ENCODE data around the gene AKT3.
"Not testable (repeated sequence)": the region's sequence is repeated elsewhere in the genome, so short reads cannot be mapped to it uniquely, and the experiment has no call there.

AKT3 gene

DNA sequence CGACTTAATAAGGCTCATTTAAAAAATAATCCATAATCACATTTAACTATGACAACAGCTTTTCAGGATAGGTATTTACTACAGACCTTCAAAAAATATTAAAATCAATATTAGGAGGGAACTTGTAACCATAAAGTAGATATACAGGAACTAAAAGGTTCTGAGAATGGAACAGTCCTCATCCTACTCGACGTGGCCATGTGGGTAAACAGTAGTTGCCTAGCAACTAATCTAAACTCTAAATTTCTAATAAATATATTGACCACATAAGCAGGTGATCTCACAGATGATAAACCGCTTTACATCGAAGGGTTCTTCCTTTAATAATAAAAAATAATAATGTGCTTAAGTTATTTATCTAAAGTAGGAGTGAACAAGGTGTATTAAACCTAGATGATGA, 7.9 kb downstream of the AKT3 start:
- no peak for DNase-seq (ENCODE audit: low read depth in 2 of 2)

DNA sequence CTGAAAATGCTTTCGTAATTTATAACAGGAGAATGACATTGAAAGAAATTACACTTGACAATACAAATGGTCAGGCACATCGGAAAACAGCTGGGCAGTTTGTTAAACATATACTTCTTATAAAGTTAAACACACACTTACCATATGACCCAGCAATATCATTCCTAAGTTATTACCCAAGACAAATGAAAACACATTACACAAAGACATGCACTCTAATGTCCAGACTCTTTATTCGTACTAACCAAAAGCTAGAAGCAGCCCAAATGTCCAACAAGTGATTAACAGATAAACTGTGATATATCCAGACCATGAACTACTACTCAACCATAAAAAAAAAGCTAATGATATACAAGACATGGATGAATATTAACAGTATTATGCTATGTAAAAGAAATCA, 8.5 kb downstream of the AKT3 start:
- no peak for DNase-seq (ENCODE audit: low read depth in 2 of 2)

DNA sequence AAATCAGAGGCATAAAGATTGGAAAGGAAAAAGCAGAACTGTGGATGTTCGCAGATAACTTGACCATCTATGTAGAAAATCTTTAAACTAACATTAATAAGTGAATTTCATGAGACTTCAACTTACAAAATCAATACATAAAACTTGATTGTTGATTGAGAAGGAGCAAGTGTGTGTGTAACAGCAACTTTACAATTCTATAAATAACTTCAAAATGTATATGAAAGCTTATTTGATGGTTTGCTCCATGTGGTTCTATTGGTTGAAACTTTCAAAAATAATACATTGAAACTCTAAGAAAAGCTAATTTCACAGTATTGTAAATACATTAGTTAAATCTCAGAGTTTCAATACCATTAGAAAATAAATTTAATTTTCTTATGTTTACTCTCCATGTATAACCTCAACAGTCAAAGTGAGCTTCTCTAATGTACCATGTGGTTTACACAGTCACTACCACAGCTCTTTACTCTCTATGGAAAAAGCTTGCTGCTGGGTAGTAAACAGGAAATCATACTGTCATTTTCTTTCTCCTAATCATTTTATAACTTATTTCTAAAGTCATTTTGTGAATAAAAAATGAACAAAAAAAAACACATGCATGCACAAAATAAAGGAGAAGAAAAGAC, 12.0 kb downstream of the AKT3 start:
- no peak for DNase-seq (ENCODE audit: low read depth in 2 of 2)

GRCh38 chr1:243834130-243834529, 15.9 kb downstream of the AKT3 start:
- DNase-seq (ENCODE audit: low read depth in 2 of 2): no peak

DNA sequence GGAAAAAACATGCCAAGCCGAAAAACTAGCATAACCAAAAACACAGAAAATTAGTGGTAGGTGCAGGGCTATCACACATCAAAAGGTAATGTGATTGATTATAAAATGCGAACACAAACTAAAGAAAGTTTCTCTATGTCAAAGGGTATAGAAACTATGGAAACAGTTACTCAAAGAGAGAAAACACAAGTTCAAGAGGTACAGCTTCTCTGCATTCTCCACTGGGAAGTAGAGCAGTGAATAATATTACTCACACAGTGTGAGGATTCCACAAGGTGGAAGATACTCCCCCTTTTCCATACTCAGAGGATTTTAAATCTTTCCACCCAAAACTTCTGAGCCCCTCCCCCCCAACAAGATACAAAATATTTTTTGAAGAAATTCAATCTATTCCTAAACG, 18.6 kb downstream of the AKT3 start:
- no peak for DNase-seq (ENCODE audit: low read depth in 2 of 2)

GRCh38 chr1:243827206-243827605, 22.8 kb downstream of the AKT3 start:
- no peak for DNase-seq (ENCODE audit: low read depth in 2 of 2)

DNA sequence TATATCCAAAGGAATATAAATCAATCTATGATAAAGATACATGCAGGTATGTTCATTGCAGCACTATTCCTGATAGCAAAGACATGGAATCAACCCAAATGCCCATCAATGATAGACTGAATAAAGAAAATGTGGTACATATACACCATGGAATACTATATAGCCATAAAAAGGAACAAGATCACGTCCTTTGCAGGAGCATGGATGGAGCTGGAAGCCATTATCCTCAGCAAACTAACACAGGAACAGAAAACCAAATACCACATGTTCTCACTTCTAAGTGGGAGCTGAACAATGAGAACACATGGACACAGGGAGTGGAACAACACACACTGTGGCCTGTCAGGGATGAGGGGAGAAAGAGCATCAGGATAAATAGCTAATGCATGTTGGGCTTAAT, 25.1 kb downstream of the AKT3 start:
- not testable (repeated sequence) for DNase-seq (ENCODE audit: low read depth in 2 of 2)

- no peak for DNase-seq (ENCODE audit: low read depth in 2 of 2)
Observed at GRCh38 chr1:243821177-243821680, 28.8 kb downstream of the AKT3 start.

DNA sequence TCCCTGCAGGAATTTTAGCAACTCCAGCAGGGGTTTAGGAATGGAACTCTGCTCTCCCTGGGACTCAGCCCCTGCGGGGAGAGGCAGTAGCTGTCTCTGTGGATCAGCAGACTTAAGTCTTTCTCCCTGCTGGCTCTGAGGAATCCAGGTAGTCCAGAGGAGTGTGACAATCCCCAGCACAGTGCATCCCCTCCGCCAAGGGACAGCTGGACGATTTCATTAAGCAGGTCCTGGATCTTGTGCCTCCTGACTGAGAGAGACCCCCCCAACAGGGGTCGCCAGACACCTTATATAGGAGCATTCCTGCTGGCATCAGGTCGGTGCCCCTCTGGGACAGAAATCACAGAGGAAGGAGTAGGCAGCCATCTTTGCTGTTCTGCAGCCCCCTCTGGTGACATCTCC, 30.6 kb downstream of the AKT3 start:
- DNase-seq (ENCODE audit: low read depth in 2 of 2): no peak

DNA sequence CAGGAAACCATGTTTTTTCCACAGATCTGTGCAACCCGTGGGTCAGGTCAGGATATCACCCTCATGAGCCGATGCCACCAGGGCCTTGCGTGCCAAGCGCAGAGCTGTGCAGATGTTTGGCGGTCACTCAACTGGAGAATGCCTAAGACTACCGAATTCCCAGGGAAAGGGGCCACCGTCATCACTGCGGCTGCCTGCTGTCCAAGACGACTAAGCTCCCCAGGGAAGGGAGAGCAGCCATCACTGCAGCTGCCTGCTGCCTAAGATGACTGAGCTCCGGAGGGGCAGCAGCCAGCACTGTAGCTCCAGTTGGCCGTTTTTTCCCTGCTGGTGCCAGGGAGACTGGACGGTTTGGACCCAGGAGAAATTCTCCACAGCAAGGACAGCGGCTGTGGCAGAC, 31.1 kb downstream of the AKT3 start:
- DNase-seq (ENCODE audit: low read depth in 2 of 2): no peak

DNA sequence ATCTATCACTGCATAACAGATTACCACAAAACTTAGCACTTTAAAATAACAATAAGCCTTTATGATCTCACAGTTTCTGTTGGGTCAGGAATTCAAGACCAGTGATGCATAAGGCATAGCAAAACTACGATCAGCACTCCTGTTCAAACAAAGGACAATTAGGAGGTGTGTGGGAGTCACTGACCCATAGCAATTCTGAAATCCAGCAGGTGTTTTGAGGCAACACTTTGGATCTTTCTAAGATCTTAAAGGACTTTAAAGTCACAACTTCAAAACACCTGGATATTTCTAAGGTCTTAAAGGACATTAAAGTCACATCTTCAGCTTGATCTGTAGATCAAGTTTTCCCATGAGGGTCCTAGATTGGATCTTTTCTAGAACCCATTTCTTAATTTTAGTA, 35.3 kb downstream of the AKT3 start:
- DNase-seq (ENCODE audit: low read depth in 2 of 2): no peak

- DNase-seq (ENCODE audit: low read depth in 2 of 2): not testable (repeated sequence)
Observed at GRCh38 chr1:243807346-243807745, 42.7 kb downstream of the AKT3 start.

DNA sequence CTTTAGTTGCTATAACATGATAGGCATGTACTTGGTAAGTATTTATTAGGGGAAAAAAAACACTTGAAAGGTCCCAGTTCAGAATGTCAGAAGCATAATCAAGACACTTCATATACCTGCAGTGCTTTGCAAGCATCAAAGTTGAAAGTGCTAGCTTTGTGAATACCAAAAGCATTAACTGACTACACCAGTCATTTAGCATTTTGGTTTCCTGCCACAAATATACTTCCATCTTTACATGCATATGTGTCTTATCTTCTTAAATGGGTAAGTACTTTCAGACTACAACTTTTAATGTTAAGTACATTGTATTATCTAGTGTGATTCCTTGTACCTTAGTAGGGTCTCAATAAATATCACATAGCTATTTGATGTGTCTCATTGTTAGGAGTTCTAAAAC, 43.7 kb downstream of the AKT3 start:
- no peak for DNase-seq (ENCODE audit: low read depth in 2 of 2)

GRCh38 chr1:243802736-243803135, 47.3 kb downstream of the AKT3 start:
- DNase-seq (ENCODE audit: low read depth in 2 of 2): no peak

DNA sequence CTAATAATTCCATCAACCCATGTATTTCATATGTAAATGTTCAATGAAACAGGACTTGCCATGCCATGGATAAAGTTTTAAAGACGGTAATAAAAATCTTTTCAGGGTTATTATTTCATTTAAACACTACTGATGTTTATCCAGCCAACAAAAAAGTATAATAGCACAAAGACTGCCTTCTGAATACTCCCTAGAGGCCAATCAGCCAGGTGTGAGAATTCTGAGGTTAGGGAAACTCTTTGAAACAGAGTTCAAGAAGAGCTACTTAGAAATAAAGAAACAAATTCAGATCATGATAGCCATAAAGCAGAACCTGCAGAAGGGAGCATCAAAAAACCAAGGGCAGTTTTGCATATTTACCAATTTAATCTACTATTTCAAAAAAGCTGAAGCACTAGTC, 48.7 kb downstream of the AKT3 start:
- no peak for DNase-seq (ENCODE audit: low read depth in 2 of 2)

- DNase-seq (ENCODE audit: low read depth in 2 of 2): no peak
Observed at GRCh38 chr1:243799908-243800307, 50.1 kb downstream of the AKT3 start.

- no peak for DNase-seq (ENCODE audit: low read depth in 2 of 2)
Observed at GRCh38 chr1:243798726-243799125, 51.3 kb downstream of the AKT3 start.

- DNase-seq (ENCODE audit: low read depth in 2 of 2): no peak
Observed at GRCh38 chr1:243796016-243796415, 54.0 kb downstream of the AKT3 start.

GRCh38 chr1:243793298-243793697, 56.7 kb downstream of the AKT3 start:
- no peak for DNase-seq (ENCODE audit: low read depth in 2 of 2)

- DNase-seq (ENCODE audit: low read depth in 2 of 2): no peak
Observed at GRCh38 chr1:243792891-243793290, 57.2 kb downstream of the AKT3 start.

DNA sequence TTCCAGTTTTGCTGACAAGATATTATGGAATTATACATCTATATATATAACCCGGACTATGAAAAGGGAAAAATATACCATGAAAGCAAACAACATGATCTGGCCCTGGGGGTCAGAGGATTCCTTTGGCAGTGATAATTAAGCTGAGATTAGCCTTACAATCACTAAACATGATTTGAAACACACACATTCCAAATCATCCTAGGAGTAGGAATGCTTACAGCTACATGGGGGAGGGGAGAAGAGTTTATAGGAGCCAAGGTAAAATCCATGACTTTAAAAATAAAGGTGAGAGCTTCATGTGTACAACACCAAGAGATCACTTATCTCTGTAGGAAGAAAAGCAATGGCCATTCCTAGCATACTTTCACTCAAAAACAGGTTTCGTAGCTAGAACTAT, 57.6 kb downstream of the AKT3 start:
- DNase-seq (ENCODE audit: low read depth in 2 of 2): no peak

DNA sequence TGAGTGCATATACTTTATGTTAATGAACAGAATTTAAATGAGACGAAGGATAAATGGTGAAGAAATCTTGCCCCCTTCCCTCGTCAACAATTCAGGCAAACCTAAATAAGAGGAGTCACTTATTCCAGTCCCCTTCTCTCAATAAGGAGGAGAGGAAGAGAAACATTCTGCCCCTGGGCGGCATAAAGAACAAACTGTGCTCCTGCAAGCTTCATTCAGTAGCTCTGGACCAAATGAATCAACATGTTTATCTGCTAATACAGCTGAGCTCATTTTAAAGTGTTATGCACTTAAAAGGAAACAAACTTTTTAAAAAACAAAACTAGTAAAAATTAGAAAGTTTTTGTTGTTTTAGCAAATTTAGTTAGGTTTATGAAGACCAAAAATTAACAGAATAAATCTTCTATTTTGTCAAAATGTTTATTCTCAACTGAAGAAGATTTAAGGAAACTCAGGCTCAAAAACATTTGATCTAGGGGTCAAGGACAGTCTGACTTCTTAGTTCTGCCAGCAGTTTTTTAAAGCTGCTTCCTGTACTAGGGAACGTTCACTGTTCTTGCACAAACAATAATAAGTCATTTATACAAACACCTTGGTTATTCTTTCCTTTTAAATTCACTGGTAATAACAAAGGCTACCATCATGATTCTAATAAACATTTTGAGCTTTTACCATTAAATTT, 58.3 kb downstream of the AKT3 start:
- DNase-seq (ENCODE audit: low read depth in 2 of 2): no peak

GRCh38 chr1:243790404-243790803, 59.6 kb downstream of the AKT3 start:
- no peak for DNase-seq (ENCODE audit: low read depth in 2 of 2)

DNA sequence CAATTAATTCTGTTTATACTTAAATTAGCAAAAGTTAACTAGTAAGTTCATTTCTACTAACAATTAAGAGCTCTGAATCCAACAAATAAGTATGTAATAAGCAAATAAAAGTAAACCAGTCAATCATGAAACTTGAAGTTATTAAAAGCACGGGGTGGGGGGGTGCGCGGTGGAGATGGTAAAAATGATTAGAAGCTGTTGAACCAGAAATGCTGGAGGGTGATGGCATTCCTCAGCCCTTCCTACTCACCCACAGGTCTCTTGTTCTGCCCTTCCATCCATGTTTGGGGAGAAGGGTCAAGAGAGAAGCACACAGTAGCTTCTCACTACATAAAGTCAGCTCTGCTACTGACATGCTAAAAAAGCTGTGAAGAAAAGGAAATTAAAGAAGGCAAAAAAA, 63.5 kb downstream of the AKT3 start:
- no peak for DNase-seq (ENCODE audit: low read depth in 2 of 2)
